Heart right ventricle (tissue), 16 donors: ENCODE measurements around the gene MBP. TPM values are rescaled to one million over a fixed set of nuclear protein-coding genes. Genes with fewer than 3 reads are reported as not detected.
A peak's percentile ranks its signal among the peaks of the same experiment; 100 is the strongest.

Experiments
- ATAC-seq, 8 donors: fragments of 200-7000 bp; cut with Tn5 transposase; one replicate each; pipeline ENCODE4 v1.9.1; 2020; ENCODE audit warnings: mild to moderate bottlenecking in 8 of 8, moderate library complexity in 8 of 8, moderate number of reproducible peaks in 1 of 8
- DNase-seq, 2 donors: peaks; one replicate each; pipeline ENCODE4 v3.0.0-alpha.2; 2020
- H3K27ac ChIP-seq, 10 donors: fragments of 200-600 bp; sonication (generic) in 2 of 10; one replicate each; pipeline versions ENCODE4 v1.5.0 to v1.8.0; 2020 to 2022; ENCODE audit warnings: mild to moderate bottlenecking in 3 of 10
- H3K27me3 ChIP-seq, 7 donors: fragments of 200-600 bp; one replicate each; pipeline ENCODE4 v1.8.0; 2021 to 2022; ENCODE audit warnings: mild to moderate bottlenecking in 2 of 7
- H3K36me3 ChIP-seq, 9 donors: fragments of 200-600 bp; sonication (generic) in 1 of 9; one replicate each; pipeline versions ENCODE4 v1.5.0 to v1.8.0; 2020 to 2022; ENCODE audit warnings: mild to moderate bottlenecking in 2 of 9
- H3K4me1 ChIP-seq, 9 donors: fragments of 200-600 bp; sonication (generic) in 1 of 9; one replicate each; pipeline versions ENCODE4 v1.5.0 to v1.8.0; 2020 to 2022; ENCODE audit warnings: mild to moderate bottlenecking in 4 of 9
- H3K4me3 ChIP-seq, 10 donors: fragments of 200-600 bp; sonication (generic) in 2 of 10; one replicate each; pipeline versions ENCODE4 v1.5.0 to v1.8.0; 2020 to 2022; ENCODE audit warnings: mild to moderate bottlenecking in 7 of 10, moderate library complexity in 2 of 10
- H3K9me3 ChIP-seq, 11 donors: fragments of 200-600 bp in 10 of 11; sonication (generic) in 2 of 11; one replicate each; pipeline versions ENCODE4 v1.5.0 to v1.8.0; 2013 to 2022; ENCODE audit warnings: mild to moderate bottlenecking in 2 of 11, control low read depth in 1 of 11, moderate library complexity in 1 of 11
- CTCF ChIP-seq, 9 donors: fragments of 200-600 bp; sonication (generic) in 2 of 9; IDR thresholded peaks; one replicate each; pipeline versions ENCODE4 v1.5.0 to v1.8.0; 2021 to 2022; ENCODE audit warnings: antibody characterized with exemption in 9 of 9, mild to moderate bottlenecking in 5 of 9, moderate library complexity in 1 of 9
- WGBS, 2 donors: extraction: QIAGEN DNeasy Blood & Tissue Kit; methylation state at CpG; one replicate each; pipeline ENCODE4 v1.1.7; 2013; ENCODE audit warnings: inconsistent platforms in 1 of 2; 5-methylcytosine and 5-hydroxymethylcytosine counted together
- intact Hi-C, 10 donors: fragments of 100-400 bp; cut with DNase I; formaldehyde crosslinking; loops; one replicate each; pipeline versions ENCODE4 v1.11.1 to v1.14.2; 2022
- polyA plus RNA-seq, 2 donors: library from polyadenylated mRNA; stranded (reverse); fragments of 200-250 nt; gene quantifications; one replicate each; pipeline ENCODE4 v1.2.3, GENCODE V29; 2013
- total RNA-seq, 10 donors: library from RNA; stranded (reverse); fragmentation: NEBNext Ultra II Directional in 3 of 10; extraction: Animal tissue kit (Norgen Biotek cat#: 25700) in 3 of 10; gene quantifications; one replicate each; pipeline versions ENCODE4 v1.2.1 to v1.2.4, GENCODE V29; 2021 to 2023
- donor health status: Arrhythmogenic right ventricular cardiomyopathy.
- donor health status: ischemic (EF 13 %, LVEDD 7.1; RV severe dilation, severe dysfunction).
- donor health status: healthy with polysubstance abuse.
- donor health status: DM: no; HTN: yes; CAD: no.
- donor health status: DM: no; HTN: no; CAD: no.
- donor health status: ischemic (EF 25% LVEDD 6.9; RV normal size, moderate dysfunction).
- donor health status: ischemic (EF 25% LVEDD 5.7; RV mildly dilated, moderate dysfunction).
- donor health status: healthy.
- donor health status: DM: yes; HTN: yes; CAD: no.
- donor health status: Ischemic cardiomyopathy.
- donor health status: ischemic (EF 35%, LVEDD 5.7; RV mildly dilated, moderate dysfunction).
- donor health status: nonischemic (EF 11% LVEDD 7.7; RV severe dilation, severe dysfunction).
- donor health status: DM: yes; HTN: yes; CAD: no.
- donor health status: PGD.
- donor health status: ischemic (EF 29% LVEDD 5.4; RV normal size, mild dysfunction).
- donor health status: nonischemic (EF 23%, LVEDD 6.1; RV moderate dilation, normal function).

The MBP gene
- total and polyA plus RNA-seq, 12 donors = 3.0 to 70.8 (median 43.9) TPM

GRCh38 chr18:77025831-77026363 lies 106.7 kb downstream of the MBP start:
- H3K36me3 ChIP-seq = peaks cover 0 to 26% (median 0%) of the 10 kb centered on the region in 9 donors
- H3K27me3 ChIP-seq = no peaks in the 10 kb centered on the region
- H3K4me1 ChIP-seq = peaks cover 0 to 7% (median 0%) of the 10 kb centered on the region in 9 donors
- ATAC-seq (peak in 1 of 8 donors; percentile 29), DNase-seq (no peak)
- H3K9me3 ChIP-seq = no peaks in the 10 kb centered on the region
- TF ChIP-seq CTCF (IDR thresholded peaks at IDR 0.05) = no peak
- no peak overlapping the region for H3K27ac ChIP-seq
- no peak overlapping the region for H3K4me3 ChIP-seq
- WGBS, 2 donors = 95 to 96% methylated on average over 28 of the region's 28 CpGs
- intact Hi-C loops = no loop called here

- Histone ChIP-seq H3K9me3 (no peaks in the 10 kb centered on the region), H3K4me3 (no peak overlapping the region), H3K4me1 (peaks cover 0 to 7% (median 0%) of the 10 kb centered on the region in 9 donors), H3K36me3 (peaks cover 0 to 26% (median 0%) of the 10 kb centered on the region in 9 donors), H3K27me3 (no peaks in the 10 kb centered on the region), H3K27ac (no peak overlapping the region)
- WGBS, 2 donors = 84 to 89% methylated on average over 15 of the region's 15 CpGs
- intact Hi-C loops = no loop called here
- DNase-seq (no peak), ATAC-seq (no peak)
- TF ChIP-seq CTCF (IDR thresholded peaks at IDR 0.05) = no peak
Observed at GRCh38 chr18:77025123-77025522, 107.5 kb downstream of the MBP start.

- no peak overlapping the region for H3K27ac ChIP-seq
Observed at GRCh38 chr18:77024476-77024875, 108.1 kb downstream of the MBP start.

GRCh38 chr18:77023102-77023782 lies 109.3 kb downstream of the MBP start:
- peaks cover 0 to 7% (median 0%) of the 10 kb centered on the region in 9 donors for H3K4me1 ChIP-seq
- TF ChIP-seq CTCF (IDR thresholded peaks at IDR 0.05) = no peak
- H3K9me3 ChIP-seq = no peaks in the 10 kb centered on the region
- no peak for ATAC-seq
- no peaks in the 10 kb centered on the region for H3K27me3 ChIP-seq
- DNase-seq = no peak
- H3K36me3 ChIP-seq = peaks cover 0 to 26% (median 0%) of the 10 kb centered on the region in 9 donors
- intact Hi-C loops = no loop called here
- H3K27ac ChIP-seq = no peak overlapping the region
- no peak overlapping the region for H3K4me3 ChIP-seq
- 56 to 68% methylated on average over 19 of the region's 19 CpGs for WGBS, 2 donors

More at GRCh38 chr18:77024476-77024875, 108.1 kb downstream of the MBP start:
- no peaks in the 10 kb centered on the region for H3K9me3 ChIP-seq
- intact Hi-C loops = no loop called here
- peaks cover 0 to 7% (median 0%) of the 10 kb centered on the region in 9 donors for H3K4me1 ChIP-seq
- H3K4me3 ChIP-seq = no peak overlapping the region
- H3K36me3 ChIP-seq = peaks cover 0 to 26% (median 0%) of the 10 kb centered on the region in 9 donors
- TF ChIP-seq CTCF (IDR thresholded peaks at IDR 0.05) = no peak
- WGBS, 2 donors = 95% methylated on average over 14 of the region's 14 CpGs
- H3K27me3 ChIP-seq = no peaks in the 10 kb centered on the region
- no peak for DNase-seq
- ATAC-seq = no peak
